A549 (cell line): Measurements from ENCODE around the gene TRIM37.

Experiments
- CBX8 ChIP-seq: fragments of 200-600 bp; sonication (generic); IDR thresholded peaks from 2 replicates; pipeline ENCODE4 v1.6.1; 2016
- CEBPB ChIP-seq, 2 experiments: fragments of >200 bp in 1 of 2; sonication (Bioruptor Twin) in 1 of 2; formaldehyde crosslinking in 1 of 2; IDR thresholded peaks; 2 replicates each; pipeline ENCODE4 v1.6.1; 2012 to 2016
- CTCF ChIP-seq: fragments of >200 bp; sonication (Bioruptor Twin); formaldehyde crosslinking; IDR thresholded peaks from 3 replicates; pipeline ENCODE4 v1.5.1; 2016
- ELK1 ChIP-seq: fragments of 150-350 bp; IDR thresholded peaks from 2 replicates; pipeline ENCODE4 v1.6.1; 2014; ENCODE audit warnings: low read depth, mild to moderate bottlenecking, low read length
- HDAC2 ChIP-seq: fragments of 200-600 bp; sonication (generic); IDR thresholded peaks from 2 replicates; pipeline ENCODE4 v1.6.1; 2016
- HMGXB4 ChIP-seq: fragments of 250-450 bp; sonication (Bioruptor Pico); IDR thresholded peaks from 2 replicates; pipeline ENCODE4 v1.5.0; 2021; ENCODE audit warnings: mild to moderate bottlenecking, moderate library complexity, borderline replicate concordance
- PBX3 ChIP-seq: IDR thresholded peaks from 2 replicates; pipeline ENCODE4 v1.6.1; 2012
- POLR2A ChIP-seq: IDR thresholded peaks from 2 replicates; pipeline ENCODE4 v1.6.1; 2012; ENCODE audit warnings: mild to moderate bottlenecking, low read length
- RFX5 ChIP-seq: fragments of 450-650 bp; IDR thresholded peaks from 2 replicates; pipeline ENCODE4 v1.7.1; 2014; ENCODE audit warnings: antibody characterized with exemption, mild to moderate bottlenecking, moderate library complexity

GRCh38 chr17:58970609-58971450 is 135.8 kb downstream of the TRIM37 start:
- no peak for TF ChIP-seq POLR2A
- no peak for TF ChIP-seq CBX8
- no peak for TF ChIP-seq CTCF
- no peak for TF ChIP-seq CEBPB (IDR thresholded peaks at IDR 0.05)
- no peak for TF ChIP-seq HDAC2
- TF ChIP-seq RFX5: no peak
- no peak for TF ChIP-seq HMGXB4 (CRISPR knock-in tag)
- TF ChIP-seq ELK1: no peak
- TF ChIP-seq PBX3: no peak
